ENCODE results near the gene LILRB3.

Gene LILRB3

DNA sequence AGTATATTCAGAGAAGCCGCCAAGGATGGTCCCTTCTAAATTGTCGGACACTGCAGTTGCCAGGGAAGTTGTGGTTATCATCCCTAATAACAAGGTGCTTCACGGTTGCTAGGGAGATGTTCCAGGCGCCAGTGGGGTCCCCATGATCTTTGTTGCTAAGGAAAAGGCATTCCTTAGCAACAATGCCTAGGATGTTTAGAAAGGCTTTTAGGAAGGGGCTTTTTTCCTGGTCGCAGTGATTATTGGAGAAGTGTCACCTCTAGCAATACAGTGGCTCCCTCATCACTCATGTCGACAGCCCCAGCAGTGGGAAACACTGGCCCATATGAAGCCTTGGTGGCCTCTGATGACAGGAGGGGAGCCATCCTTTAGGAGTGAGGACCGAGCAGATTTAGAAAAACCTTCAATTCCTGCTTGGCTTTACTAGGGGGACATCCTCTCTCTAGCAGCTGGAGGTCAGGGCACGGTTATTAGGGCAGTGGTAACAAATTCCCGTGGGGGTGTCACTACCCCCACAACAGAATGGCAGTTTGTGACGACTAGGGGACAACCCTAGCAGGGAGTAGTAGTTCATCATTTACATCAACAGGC, 43.5 kb downstream of the LILRB3 start:
- Histone ChIP-seq H3K36me3 (ENCODE audit: insufficient read depth, low read length) (peaks cover 4% of the 10 kb centered on the region; the same call in 1 of the 2 replicates), H3K79me2 (ENCODE audit: insufficient read depth, low read length) (no peaks in the 10 kb centered on the region), H4K20me1 (ENCODE audit: insufficient read depth, low read length) (no peaks in the 10 kb centered on the region), H3K4me2 (ENCODE audit: low read length) (no peak overlapping the region), H3K9me2 (ENCODE audit: low read depth, low read length) (no peaks in the 10 kb centered on the region), H3F3A (ENCODE audit: insufficient read depth, low read length) (no peaks in the 10 kb centered on the region), H3K27ac (ENCODE audit: low read depth, low read length, poor library complexity, severe bottlenecking) (no peak overlapping the region), H3K4me3 (ENCODE audit: low read depth, low read length, poor library complexity, severe bottlenecking) (no peak overlapping the region), H3K9ac (ENCODE audit: low read length) (no peak overlapping the region), H3K4me1 (ENCODE audit: insufficient read depth, low read length, severe bottlenecking) (peaks cover 10% of the 10 kb centered on the region), H3K9me3 (ENCODE audit: low read length) (no peaks in the 10 kb centered on the region), H3K27me3 (ENCODE audit: insufficient read depth, low read length) (no peaks in the 10 kb centered on the region), H2AFZ (ENCODE audit: low read length) (no peak overlapping the region)
- no peak for TF ChIP-seq EZH2 (IDR thresholded peaks at IDR 0.05; ENCODE audit: borderline replicate concordance, low read length)
- TF ChIP-seq CTCF (IDR thresholded peaks at IDR 0.05; ENCODE audit: low read length), result no peak

DNA sequence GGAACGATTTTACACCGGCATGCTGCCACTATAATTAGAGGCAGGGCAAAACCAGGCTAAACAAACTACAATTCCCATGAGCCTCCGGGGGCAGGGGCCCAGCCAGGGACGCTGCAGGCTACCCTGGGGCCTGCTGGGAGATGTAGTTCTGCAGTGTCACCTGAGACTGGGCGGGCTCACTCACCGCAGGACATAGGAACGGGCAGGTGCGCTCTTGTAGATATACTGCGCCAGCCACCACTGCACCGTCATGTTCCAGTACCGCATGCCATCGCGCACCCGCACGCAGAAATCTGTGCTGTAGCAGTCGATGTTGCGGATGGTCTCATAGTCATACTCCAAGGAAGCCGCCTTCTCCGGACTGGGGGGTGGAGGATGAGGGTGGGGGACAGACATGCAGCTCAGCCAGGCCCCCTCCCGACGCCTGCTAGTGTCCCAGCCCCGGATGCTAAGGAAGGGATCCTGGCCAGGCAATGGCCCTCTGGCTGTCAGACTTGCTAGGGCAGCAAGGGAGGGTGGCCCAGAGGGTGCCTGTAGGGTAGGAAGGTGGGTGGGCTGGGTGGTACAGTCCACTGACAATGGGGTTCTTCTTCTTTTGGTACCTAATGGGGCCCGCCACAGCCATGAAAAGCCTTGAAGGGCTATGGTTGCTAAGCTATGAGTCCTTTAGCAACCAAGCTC, 44.1 kb downstream of the LILRB3 start:
- no peak overlapping the region for H2AFZ ChIP-seq (ENCODE audit: low read length)
- no peak overlapping the region for H3K4me3 ChIP-seq (ENCODE audit: low read depth, low read length, poor library complexity, severe bottlenecking)
- H4K20me1 ChIP-seq (ENCODE audit: insufficient read depth, low read length), result no peaks in the 10 kb centered on the region
- no peaks in the 10 kb centered on the region for H3K79me2 ChIP-seq (ENCODE audit: insufficient read depth, low read length)
- H3K4me2 ChIP-seq (ENCODE audit: low read length), result no peak overlapping the region
- no peaks in the 10 kb centered on the region for H3K9me2 ChIP-seq (ENCODE audit: low read depth, low read length)
- H3K27me3 ChIP-seq (ENCODE audit: insufficient read depth, low read length), result no peaks in the 10 kb centered on the region
- H3K36me3 ChIP-seq (ENCODE audit: insufficient read depth, low read length), result peaks cover 4% of the 10 kb centered on the region; the same call in 1 of the 2 replicates
- TF ChIP-seq EZH2 (IDR thresholded peaks at IDR 0.05; ENCODE audit: borderline replicate concordance, low read length) (no peak), CTCF (IDR thresholded peaks at IDR 0.05; ENCODE audit: low read length) (no peak)
- H3K4me1 ChIP-seq (ENCODE audit: insufficient read depth, low read length, severe bottlenecking), result peaks cover 10% of the 10 kb centered on the region
- no peaks in the 10 kb centered on the region for H3F3A ChIP-seq (ENCODE audit: insufficient read depth, low read length)
- no peak overlapping the region for H3K9ac ChIP-seq (ENCODE audit: low read length)
- no peaks in the 10 kb centered on the region for H3K9me3 ChIP-seq (ENCODE audit: low read length)
- H3K27ac ChIP-seq (ENCODE audit: low read depth, low read length, poor library complexity, severe bottlenecking), result no peak overlapping the region

- H3K4me3 ChIP-seq (ENCODE audit: low read depth, low read length, poor library complexity, severe bottlenecking), result no peak overlapping the region
- H3K9me2 ChIP-seq (ENCODE audit: low read depth, low read length), result no peaks in the 10 kb centered on the region
- no peak overlapping the region for H2AFZ ChIP-seq (ENCODE audit: low read length)
- no peak overlapping the region for H3K4me2 ChIP-seq (ENCODE audit: low read length)
- H3K79me2 ChIP-seq (ENCODE audit: insufficient read depth, low read length), result no peaks in the 10 kb centered on the region
- no peak overlapping the region for H3K27ac ChIP-seq (ENCODE audit: low read depth, low read length, poor library complexity, severe bottlenecking)
- H3K9me3 ChIP-seq (ENCODE audit: low read length), result no peaks in the 10 kb centered on the region
- TF ChIP-seq CTCF (IDR thresholded peaks at IDR 0.05; ENCODE audit: low read length), result no peak
- TF ChIP-seq EZH2 (IDR thresholded peaks at IDR 0.05; ENCODE audit: borderline replicate concordance, low read length), result no peak
- H3K4me1 ChIP-seq (ENCODE audit: insufficient read depth, low read length, severe bottlenecking), result no peaks in the 10 kb centered on the region
- H3K36me3 ChIP-seq (ENCODE audit: insufficient read depth, low read length), result peaks cover 4% of the 10 kb centered on the region; the same call in 1 of the 2 replicates
- H3K9ac ChIP-seq (ENCODE audit: low read length), result no peak overlapping the region
- H3F3A ChIP-seq (ENCODE audit: insufficient read depth, low read length), result no peaks in the 10 kb centered on the region
- H3K27me3 ChIP-seq (ENCODE audit: insufficient read depth, low read length), result no peaks in the 10 kb centered on the region; the same call in 1 of the 2 replicates
- no peaks in the 10 kb centered on the region for H4K20me1 ChIP-seq (ENCODE audit: insufficient read depth, low read length)
These were observed 48.6 kb downstream of the LILRB3 start for GRCh38 chr19:54173951-54174834.
